ENCODE data around the gene SYT4.
A peak's percentile ranks its signal among the peaks of the same experiment; 100 is the strongest.
"Not testable (repeated sequence)": the region's sequence is repeated elsewhere in the genome, so short reads cannot be mapped to it uniquely, and the experiment has no call there.

Gene SYT4

DNA sequence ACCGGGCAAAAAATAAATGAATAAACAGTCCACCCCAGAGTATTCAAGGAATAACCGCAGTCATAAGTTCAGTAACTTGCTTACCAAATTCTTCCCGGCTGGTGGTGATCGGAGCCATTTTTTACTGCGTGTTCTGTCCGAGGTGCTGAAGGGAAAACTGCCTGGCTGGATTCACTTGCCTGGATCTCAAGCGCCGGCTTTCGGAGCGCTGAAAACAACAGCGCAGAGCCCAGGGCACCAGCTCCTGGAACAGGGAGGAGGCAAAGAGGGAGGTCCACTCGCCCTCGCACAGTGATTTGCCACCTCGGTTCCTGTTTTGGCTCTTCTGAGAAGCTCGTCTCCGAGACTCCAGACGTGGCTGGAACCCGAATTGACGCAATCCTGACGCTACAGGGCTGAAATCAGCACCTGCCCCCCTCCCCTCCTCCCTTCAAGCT lies at the start of gene SYT4:
Gene SYT4, minus strand, starts transcription at position 327 of the 437 bp plus-strand sequence. Its CDS starts 209 bp downstream, at position 118.
- no peak for ATAC-seq

DNA sequence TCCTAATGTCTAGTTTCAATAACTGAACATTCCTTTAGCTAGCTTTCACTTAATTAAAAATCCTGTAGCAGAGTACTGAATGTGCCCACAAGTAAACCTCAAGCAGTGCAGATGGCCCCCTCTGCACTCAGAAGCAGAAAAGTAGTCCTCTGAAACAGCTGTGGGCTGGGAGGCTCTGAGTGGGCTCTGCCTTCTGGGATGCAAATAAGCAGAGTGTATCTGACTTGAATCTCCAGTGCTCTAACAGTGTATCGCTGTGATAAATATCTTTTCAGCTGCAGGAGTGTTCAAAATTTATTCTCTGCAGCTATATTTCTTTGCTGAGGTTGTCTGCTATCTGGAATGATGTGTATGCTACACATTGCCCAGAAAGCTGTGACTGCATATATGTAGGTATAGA lies 44.8 kb upstream of the SYT4 start:
- ATAC-seq = no peak

- ATAC-seq = no peak
These were observed 37.7 kb upstream of the SYT4 start for GRCh38 chr18:43314941-43315340.

DNA sequence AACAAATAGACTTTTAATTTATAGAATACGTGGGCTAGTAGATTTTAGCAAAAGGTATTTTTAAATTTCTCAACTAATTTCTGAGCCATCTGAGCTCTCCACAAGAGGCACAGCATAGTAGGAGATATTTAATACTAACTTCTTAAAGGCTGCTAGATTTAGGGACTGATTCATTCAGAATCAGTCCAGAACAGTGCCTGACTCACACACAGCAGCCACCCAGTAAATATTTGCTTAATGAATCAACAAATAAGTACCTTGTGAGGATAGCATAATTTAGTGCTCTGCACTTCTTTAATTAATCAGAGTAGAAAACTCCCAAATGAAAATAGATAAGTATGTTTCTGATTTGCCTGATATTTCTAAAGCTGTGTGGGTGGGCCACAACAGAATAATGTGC lies 35.6 kb upstream of the SYT4 start:
- ATAC-seq = no peak

- no peak for ATAC-seq
These were observed 32.9 kb upstream of the SYT4 start for GRCh38 chr18:43310239-43310638.

GRCh38 chr18:43303376-43303775 lies 26.1 kb upstream of the SYT4 start:
- ATAC-seq = peak; percentile 53 to 78

DNA sequence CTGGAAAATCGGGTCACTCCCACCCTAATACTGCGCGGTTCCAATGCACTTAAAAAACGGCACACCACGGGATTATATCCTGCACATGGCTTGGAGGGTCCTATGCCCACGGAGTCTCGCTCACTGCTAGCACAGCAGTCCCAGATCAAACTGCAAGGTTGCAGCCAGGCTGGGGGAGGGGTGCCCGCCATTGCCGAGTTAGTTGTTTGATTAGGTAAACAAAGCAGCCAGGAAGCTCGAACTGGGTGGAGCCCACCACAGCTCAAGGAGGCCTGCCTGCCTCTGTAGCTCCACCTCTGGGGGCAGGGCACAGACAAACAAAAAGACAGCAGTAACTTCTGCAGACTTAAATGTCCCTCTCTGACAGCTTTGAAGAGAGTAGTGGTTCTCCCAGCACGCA lies 8.9 kb upstream of the SYT4 start:
- ATAC-seq = not testable (repeated sequence)

GRCh38 chr18:43283299-43283698 lies 6.0 kb upstream of the SYT4 start:
- ATAC-seq = no peak

DNA sequence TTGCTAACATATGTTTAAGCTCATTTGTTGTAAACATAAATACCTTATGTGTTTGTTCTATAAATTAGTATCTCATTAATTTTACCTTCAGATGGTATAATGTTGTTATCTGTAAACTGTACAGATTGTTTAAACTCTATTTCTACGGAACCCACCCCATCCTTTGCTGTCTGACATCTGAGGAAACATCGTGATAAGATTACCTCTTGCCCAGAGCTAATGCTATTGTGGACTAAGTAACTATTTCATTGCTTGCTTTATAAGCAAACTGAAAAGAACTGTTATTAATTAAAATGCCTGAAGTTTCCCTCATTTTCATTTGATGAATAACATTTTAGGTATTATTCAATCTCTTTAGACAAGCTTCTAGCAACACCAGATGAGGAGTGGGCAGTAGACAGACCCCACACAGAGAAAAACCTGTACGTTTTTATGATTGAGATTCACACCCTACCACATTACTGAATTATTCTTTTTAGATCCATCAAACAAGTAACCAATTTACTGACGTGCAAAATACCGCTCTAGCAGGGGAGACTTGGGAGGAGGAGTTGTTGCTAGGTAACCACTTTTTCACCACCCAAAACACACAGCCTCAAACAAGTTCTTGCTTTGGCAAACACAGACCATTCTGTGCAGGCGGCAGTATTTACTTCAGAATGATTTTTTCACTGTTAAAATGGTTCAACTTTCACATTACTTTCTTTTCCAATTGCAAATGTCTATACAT lies 1.9 kb upstream of the SYT4 start:
- no peak for ATAC-seq

GRCh38 chr18:43278355-43278754 lies 1.1 kb upstream of the SYT4 start:
- no peak for ATAC-seq

DNA sequence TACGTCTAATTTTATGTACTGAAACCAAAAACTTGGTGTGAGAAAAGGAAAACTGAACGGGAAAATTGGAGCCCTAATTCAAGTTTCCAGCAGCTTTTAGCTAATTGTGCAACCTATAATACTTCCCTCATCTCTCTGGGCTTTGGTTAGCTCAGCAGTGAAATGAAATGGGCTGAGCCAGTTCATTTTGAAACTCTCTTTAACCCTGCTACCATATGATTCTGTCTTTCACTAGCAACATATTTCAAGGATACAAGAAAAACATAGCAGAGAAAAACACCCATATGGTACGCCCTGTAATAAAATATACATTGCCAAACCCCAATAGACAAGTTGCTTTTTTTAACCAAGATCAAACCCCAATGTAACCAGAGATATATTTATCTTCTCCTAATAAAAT lies 799 bp downstream of the SYT4 start:
- no peak for ATAC-seq

- no peak for ATAC-seq
These were observed 1.7 kb downstream of the SYT4 start for GRCh38 chr18:43275546-43275945.

- ATAC-seq = no peak
These were observed 2.8 kb downstream of the SYT4 start for GRCh38 chr18:43274526-43274925.

GRCh38 chr18:43271593-43272432 lies 5.5 kb downstream of the SYT4 start:
- ATAC-seq = peak in 1 of 2 donors; percentile 33

DNA sequence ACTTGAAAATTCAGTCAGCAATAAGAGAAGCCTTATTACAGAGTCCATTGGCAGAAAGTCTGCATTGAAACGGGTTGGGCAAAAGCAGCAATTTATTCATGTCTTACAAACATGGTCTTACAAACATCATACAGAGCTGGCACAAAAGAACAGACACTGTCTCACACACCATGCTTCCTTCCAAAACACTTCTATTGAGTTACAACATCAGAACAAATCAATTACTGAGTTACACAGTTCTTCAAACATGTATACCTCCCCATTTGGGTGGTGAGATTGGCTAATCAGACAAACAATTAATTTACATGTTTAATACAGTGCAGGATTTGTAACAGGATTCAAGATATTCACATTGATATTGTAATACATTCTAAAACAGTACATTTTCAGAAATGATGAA lies 9.5 kb downstream of the SYT4 start:
- no peak for ATAC-seq

DNA sequence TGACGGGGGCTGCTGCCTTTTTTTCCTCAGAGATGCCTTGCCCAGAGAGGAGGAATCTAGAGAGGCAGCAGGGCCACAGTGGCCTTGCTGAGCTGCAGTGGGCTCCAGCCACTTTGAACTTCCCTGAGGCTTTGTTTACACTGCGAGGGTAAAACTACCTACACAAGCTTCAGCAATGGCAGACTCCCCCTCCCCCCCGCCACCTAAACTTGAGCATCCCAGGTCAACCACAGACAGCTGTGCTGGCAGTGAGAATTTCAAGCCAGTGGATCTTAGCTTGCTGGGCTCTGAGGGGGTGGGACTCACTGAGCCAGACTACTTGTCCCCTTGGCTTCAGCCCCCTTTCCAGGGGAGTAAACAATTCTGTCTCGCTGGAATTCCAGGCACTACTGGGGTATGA lies 11.8 kb downstream of the SYT4 start:
- ATAC-seq = no peak

DNA sequence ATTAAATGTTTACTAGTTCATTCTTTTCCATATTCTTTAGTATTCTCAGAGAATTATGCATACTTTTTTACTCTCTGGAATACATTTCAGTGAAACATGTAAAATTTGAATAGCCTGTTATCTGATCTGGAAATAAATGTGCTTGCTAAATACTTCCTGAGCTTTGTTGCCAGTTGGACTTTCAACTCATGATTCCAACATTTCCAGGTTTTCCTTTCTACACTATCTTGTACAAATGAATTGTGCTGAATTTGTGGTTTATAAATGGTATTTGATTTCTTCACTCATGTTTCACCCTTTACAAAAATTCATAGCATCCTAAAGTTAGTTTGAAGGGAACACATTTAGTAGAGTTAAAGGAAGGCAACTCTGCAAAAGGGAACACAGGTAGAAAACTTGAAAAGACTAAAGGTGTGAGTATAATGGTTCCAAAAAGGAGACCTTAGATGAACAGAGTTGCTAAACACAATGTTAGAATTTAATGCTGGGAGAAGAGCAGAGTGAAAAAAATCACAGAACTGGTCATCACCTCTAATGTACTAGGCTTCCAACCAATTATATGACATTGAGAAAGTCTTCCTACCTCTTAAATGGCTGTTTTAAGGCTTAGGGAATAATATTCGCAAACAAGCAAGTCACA lies 28.6 kb downstream of the SYT4 start:
- no peak for ATAC-seq

DNA sequence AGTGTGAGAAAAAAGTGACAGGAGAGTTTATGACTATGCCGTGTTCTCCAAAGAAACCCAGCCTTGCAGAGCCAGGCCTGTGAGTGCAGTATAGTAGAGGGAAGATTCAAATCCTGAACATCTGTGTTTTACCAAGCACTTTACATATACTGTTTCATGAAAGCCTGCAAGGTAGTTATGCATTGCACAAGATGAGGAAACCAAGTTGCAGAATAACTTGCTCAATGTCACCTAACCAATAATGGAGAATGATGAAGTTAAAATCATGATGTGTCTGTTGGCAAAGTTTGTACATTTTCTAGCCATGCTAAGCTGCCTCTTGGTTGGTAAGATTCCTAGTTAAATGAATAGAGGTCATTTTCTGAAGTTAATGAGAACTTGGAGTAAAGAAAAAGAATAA lies 29.3 kb downstream of the SYT4 start:
- no peak for ATAC-seq

- no peak for ATAC-seq
These were observed 38.9 kb downstream of the SYT4 start for GRCh38 chr18:43238429-43238828.

- no peak for ATAC-seq
These were observed 40.4 kb downstream of the SYT4 start for GRCh38 chr18:43236921-43237320.

GRCh38 chr18:43234889-43235288 lies 42.4 kb downstream of the SYT4 start:
- ATAC-seq = no peak

DNA sequence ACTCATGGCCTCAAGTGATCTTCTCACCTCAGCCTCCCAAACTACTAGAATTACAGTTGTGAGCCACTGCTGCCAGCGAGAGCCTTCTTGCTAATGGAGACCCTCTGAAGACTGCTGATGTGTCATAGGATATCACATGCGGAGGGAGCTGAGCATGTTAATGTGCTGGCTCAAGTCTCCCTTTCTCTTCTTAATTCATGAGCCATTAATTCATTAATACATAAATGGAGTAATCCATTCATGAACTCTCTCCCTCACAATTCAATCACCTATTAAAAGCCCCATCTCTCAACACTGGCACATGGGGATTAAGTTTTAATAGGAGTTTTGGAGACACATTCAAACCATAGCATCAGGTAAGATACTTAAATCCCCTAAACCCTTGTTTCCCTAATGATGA lies 54.8 kb downstream of the SYT4 start:
- ATAC-seq = no peak

- no peak for ATAC-seq
These were observed 56.6 kb downstream of the SYT4 start for GRCh38 chr18:43220691-43221090.

Data from activated CD4-positive, CD25-positive, alpha-beta regulatory T cell treated with anti-CD3 and anti-CD28 coated beads, Interleukin-2, amount 50 U/mL, for 24 hours (primary cell).